Renal cortical epithelial cell (primary cell): ENCODE results near the gene DUSP18. TPM values are rescaled to one million over a fixed set of nuclear protein-coding genes. Genes with fewer than 3 reads are reported as not detected.

ENCODE experiments used
- DNase-seq: peaks from one replicate; pipeline ENCODE4 v3.0.0-alpha.2; 2011; ENCODE audit warnings: low read depth
- total RNA-seq: library from RNA; depleted of rRNA; stranded (reverse); fragments of >200 nt; gene quantifications from 2 replicates; pipeline ENCODE4 v1.2.3, GENCODE V29; 2014

Gene DUSP18
- 8.2 and 19.5 TPM in 2 replicates for total RNA-seq

GRCh38 chr22:30667494-30668385 lies at the start of gene DUSP18:
DUSP18 (minus strand) TSS chr22:30667875; CDS start chr22:30664003, 3,872 bp downstream.
- DNase-seq = peak; percentile 62

GRCh38 chr22:30714062-30714461 lies 46.4 kb upstream of the DUSP18 start:
- DNase-seq = no peak

GRCh38 chr22:30712094-30712493 lies 44.4 kb upstream of the DUSP18 start:
- no peak for DNase-seq

GRCh38 chr22:30709980-30710379 lies 42.3 kb upstream of the DUSP18 start:
- DNase-seq = peak; percentile 9

GRCh38 chr22:30705710-30706651 lies 38.3 kb upstream of the DUSP18 start:
- DNase-seq = no peak

GRCh38 chr22:30704978-30705377 lies 37.3 kb upstream of the DUSP18 start:
- DNase-seq = no peak

GRCh38 chr22:30702856-30703255 lies 35.2 kb upstream of the DUSP18 start:
- no peak for DNase-seq

GRCh38 chr22:30701872-30702271 lies 34.2 kb upstream of the DUSP18 start:
- DNase-seq = peak; percentile 8

GRCh38 chr22:30697975-30698374 lies 30.3 kb upstream of the DUSP18 start:
- no peak for DNase-seq

- no peak for DNase-seq
These were observed 28.4 kb upstream of the DUSP18 start for GRCh38 chr22:30695871-30696655.

GRCh38 chr22:30695351-30695851 lies 27.7 kb upstream of the DUSP18 start:
- no peak for DNase-seq

GRCh38 chr22:30694640-30695350 lies 27.1 kb upstream of the DUSP18 start, which contains the start of gene OSBP2:
OSBP2 (plus strand) TSS chr22:30694874; CDS start chr22:30694910, 36 bp downstream.
- no peak for DNase-seq

GRCh38 chr22:30694171-30694639 lies 26.5 kb upstream of the DUSP18 start:
- peak; percentile 9 for DNase-seq

GRCh38 chr22:30691204-30691603 lies 23.5 kb upstream of the DUSP18 start:
- DNase-seq = no peak

GRCh38 chr22:30689622-30690021 lies 21.9 kb upstream of the DUSP18 start:
- DNase-seq = no peak

GRCh38 chr22:30687358-30687757 lies 19.7 kb upstream of the DUSP18 start:
- DNase-seq = no peak

GRCh38 chr22:30685178-30685577 lies 17.5 kb upstream of the DUSP18 start:
- DNase-seq = no peak

- DNase-seq = no peak
These were observed 14.2 kb upstream of the DUSP18 start for GRCh38 chr22:30681831-30682230.

- DNase-seq = no peak
These were observed 13.5 kb upstream of the DUSP18 start for GRCh38 chr22:30680991-30681770.
